GM18517 (cell line): Measurements from ENCODE around the gene MACO1.
"Not testable (repeated sequence)": the region's sequence is repeated elsewhere in the genome, so short reads cannot be mapped to it uniquely, and the experiment has no call there.

ENCODE experiments used
- ATAC-seq: cut with Tn5 transposase; IDR thresholded peaks from one replicate; pipeline ENCODE4 v1.9.1; 2021; ENCODE audit warnings: mild to moderate bottlenecking, moderate library complexity; ENCODE audit not compliant: unreplicated experiment

Gene MACO1

DNA sequence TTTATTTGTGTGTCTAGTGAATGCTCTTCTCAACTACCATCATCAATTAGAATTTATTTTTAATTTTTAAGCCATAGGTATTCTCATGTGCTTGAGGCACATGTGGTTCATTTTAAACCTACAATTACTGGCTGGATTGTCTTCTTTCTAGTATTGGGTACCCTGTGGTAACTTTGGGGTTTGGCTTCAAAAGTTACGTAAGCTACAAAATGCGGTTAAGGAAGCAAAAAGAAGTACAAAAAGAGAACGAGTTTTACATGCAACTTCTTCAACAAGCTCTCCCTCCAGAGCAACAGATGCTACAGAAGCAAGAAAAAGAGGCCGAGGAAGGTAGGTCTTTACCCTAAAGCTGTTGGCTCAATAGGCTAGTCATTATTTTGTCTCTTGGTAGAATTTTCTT lies 25.8 kb downstream of the MACO1 start:
- ATAC-seq = no peak

GRCh38 chr1:25458541-25459298 lies 28.0 kb downstream of the MACO1 start:
- ATAC-seq = no peak

DNA sequence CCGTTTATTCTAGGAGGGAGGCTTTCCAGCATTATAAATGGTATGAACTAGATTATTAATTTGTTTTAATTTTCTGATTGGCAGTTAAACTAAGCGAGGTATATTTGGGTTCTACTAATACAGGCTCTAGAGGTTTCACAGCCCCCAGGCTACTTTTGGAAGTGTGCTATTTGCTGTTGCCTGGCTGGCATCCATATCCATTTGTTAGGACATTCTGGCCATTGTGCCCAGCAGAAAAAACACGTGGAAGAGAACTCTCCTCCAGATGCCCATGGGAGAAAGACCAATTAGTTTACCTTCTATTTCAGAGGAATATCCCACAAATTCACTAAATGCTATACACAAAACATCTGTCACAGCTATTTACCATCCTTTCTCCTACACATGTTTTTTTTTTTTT lies 29.3 kb downstream of the MACO1 start:
- no peak for ATAC-seq

DNA sequence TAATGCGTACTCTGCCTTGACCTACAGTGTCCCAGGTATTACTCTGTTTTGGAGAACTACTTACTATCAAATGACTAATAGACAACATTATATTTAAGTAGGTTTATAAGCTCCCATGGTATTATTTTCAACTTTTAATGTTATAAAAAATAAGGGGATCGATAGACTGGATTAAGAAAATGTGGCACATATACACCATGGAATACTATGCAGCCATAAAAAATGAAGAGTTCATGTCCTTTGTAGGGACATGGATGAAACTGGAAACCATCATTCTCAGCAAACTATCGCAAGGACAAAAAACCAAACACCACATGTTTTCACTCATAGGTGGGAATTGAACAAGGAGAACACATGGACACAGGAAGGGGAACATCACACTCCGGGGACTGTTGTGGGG lies 30.1 kb downstream of the MACO1 start:
- ATAC-seq = not testable (repeated sequence)

- ATAC-seq = no peak
These were observed 31.2 kb downstream of the MACO1 start for GRCh38 chr1:25461849-25462248.

GRCh38 chr1:25462732-25463131 lies 32.0 kb downstream of the MACO1 start:
- no peak for ATAC-seq

- ATAC-seq = no peak
These were observed 36.5 kb downstream of the MACO1 start for GRCh38 chr1:25467193-25467592.

DNA sequence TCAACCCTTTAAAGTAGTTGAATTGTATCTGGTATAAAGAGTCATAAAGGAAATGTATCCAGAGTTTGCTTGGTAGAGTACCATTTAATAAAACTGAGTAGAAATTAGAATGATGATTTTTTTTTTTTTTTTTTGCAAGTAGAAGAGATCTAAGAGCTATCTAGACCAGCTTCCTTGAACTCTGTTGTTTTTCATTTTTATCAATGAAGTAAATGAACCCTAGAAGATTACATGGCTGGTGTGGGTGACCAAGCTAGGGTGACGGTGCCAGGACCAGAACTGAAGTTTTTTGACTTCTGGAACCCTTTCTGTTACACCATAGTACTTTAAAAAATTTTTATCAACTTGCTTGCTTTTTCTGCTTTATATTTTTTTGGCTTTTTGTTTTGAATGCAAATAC lies 36.9 kb downstream of the MACO1 start:
- no peak for ATAC-seq

DNA sequence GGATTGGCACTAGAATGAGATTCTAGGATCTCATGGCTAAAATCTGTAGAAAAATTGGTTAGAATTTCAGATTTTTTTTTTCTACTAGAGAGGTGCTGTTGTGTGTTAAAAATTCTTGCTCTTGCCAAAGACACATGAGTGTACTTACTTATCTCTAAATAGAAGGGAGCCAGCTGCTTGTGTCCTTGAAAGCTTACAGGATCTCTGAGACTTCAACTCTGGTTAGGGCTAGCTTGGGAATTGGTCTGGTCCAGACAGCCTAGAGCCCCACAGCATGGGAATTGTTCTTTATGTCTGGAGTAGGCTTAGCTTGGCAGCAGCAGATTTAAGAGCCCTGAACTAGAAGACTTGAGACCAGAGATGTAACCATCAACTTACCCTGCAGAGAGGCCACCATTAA lies 37.3 kb downstream of the MACO1 start:
- no peak for ATAC-seq

DNA sequence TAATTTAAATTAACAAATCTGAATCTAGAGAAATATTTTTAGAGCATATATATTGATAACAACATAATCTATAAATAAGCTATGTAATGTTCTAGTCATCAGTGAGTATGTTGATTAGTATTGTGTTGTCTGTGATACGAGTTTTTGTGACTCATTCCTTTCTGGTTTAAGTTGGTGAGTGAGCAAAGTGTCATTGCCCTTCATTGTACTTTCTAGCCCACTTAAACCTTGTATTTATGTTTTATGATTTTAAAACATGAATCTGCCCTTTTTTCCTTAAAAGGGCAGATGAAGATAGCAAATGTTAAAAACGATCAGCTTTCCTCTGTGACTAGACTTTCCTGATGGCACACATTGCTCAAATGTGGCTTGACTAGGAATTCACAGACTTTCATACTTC lies 38.5 kb downstream of the MACO1 start:
- ATAC-seq = no peak

DNA sequence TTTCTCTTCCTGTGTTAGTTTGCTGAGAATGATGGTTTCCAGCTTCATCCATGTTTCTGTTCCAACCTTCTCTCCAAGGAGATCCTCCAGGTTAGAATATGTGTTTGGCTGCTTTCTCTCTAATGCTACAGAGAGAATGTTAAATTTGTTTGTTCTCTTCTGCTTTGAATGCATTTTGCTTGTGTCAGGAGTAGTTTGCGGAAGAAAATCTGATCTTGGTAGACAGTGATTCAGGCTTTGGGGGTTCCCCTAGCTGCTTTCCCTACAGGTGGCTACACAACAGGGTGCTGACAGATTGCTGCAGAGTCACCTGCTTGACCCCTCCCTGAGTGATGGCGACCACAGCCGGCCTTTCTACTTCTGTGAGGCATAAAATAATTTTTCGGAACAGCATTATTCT lies 41.8 kb downstream of the MACO1 start:
- no peak for ATAC-seq

DNA sequence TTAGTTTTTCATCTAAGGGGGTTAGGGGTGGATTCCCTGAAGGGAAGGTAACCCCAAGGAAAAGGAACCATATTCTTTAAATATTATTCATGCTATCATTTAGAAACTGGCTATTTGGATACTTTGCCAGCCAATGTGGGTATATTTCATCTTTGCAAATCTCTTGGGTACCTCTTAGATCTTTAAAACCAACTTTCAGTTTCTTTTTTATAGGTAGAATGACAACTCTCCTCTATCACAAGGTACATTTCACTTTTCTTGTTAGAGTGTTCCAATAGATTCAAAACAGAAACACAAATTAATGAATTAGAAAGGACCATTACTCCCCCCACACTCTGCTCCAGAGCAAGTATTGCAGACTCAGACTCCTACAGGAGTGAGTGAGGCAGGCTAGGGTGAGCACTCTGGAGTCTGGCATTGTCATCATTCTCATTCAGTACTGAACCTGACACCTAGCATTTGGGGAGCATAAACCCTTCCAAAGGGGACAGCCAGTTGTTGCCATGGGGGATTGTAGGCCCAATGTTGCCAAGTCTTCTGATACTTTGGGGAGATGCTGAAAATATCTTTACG lies 43.0 kb downstream of the MACO1 start:
- no peak for ATAC-seq

DNA sequence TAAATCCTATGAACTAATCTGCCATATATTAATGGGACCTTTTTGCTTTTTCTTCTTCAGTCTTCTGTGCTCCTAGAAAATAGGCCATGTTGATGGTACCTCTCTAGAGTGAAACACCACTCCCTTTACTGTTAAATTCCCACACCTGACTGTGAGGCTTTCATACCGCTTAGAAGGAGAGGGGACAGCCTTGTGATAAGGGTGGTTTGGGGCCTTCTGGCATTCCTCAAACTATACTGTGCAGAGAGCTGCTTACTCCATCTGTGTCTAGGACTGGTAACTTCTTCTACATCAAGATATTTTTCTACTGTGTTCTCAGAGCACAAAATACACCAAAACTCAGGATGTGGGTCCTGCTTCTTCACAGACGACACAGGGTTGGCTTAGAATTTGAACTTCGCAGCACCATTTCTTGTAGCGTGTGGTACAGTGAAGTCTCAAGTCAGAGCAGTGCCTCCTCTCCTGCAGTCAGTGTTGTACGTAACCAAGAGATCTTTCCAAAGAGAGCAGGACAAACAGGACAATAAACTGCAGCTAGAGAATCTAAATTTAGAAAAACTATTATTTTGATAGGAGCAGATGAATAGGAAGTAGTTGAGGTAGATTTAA lies 43.8 kb downstream of the MACO1 start:
- ATAC-seq = no peak

- no peak for ATAC-seq
These were observed 45.7 kb downstream of the MACO1 start for GRCh38 chr1:25476186-25477097.

DNA sequence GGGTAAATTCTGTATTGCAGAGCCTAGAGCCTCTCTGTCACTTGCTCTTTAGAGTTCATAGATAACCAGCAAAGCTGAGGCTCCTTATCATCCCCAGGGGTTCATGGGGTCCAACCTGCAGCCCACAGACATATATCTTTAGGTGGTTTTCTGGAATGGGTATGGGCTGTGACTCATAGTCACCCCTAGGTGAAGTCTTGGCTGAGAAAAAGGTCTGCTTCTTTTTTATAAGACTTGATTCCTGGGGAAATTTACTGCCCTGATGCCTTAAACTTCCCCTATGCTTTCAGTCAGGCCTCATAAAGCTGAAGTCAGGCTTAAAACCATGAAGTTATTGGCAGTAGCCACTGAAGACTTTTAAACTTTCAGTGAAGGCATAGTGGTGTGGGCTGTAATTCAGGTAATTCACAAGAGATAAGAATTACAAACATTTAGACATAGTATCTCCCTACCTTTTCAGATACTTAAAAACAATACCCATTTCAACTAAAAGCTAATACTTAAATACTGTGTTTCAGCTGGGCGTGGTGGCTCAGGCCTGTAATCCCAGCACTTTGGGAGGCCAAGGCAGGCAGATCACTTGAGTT lies 46.8 kb downstream of the MACO1 start:
- no peak for ATAC-seq

GRCh38 chr1:25478633-25479032 lies 47.9 kb downstream of the MACO1 start:
- ATAC-seq = no peak

GRCh38 chr1:25481625-25482024 lies 50.9 kb downstream of the MACO1 start:
- ATAC-seq = no peak

GRCh38 chr1:25482211-25482610 lies 51.5 kb downstream of the MACO1 start:
- ATAC-seq = no peak

- ATAC-seq = no peak
These were observed 53.4 kb downstream of the MACO1 start for GRCh38 chr1:25484096-25484495.

DNA sequence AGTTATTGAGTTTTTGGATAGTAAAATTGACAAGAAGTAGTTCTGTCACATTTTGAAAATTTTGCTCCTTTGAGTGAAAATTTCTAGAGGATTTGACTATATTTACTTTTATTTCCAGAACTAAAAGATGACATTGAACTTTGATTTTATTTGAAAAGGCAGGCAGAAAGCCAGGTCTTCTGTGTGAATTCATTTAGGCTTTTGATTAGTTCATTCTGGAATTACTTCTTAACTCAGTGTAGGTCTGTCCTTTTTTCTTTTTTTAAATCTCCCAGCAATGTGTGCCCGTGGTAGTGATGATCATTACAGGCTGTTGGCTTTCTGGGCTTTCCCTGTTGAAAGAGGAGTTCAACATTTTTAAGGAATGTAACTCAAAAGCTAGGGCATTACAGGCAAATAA lies 53.8 kb downstream of the MACO1 start:
- no peak for ATAC-seq
